GM12878 (cell line): ENCODE measurements around the gene OSTN. TPM values are rescaled to one million over a fixed set of nuclear protein-coding genes. Genes with fewer than 3 reads are reported as not detected.
A peak's percentile ranks its signal among the peaks of the same experiment; 100 is the strongest.

Experiments
- BCL11A ChIP-seq: IDR thresholded peaks from 2 replicates; pipeline ENCODE4 v1.6.1; 2011; ENCODE audit warnings: low read depth, low read length
- CBX5 ChIP-seq: sonication (generic); IDR thresholded peaks from 2 replicates; pipeline ENCODE4 v1.6.1; 2016; ENCODE audit warnings: low read depth, moderate library complexity, mild to moderate bottlenecking, inconsistent platforms
- EZH2 ChIP-seq: IDR thresholded peaks from 2 replicates; pipeline ENCODE4 v1.6.1; 2012; ENCODE audit warnings: low read depth, mild to moderate bottlenecking, control low read depth, inconsistent platforms, low read length, borderline replicate concordance; ENCODE audit not compliant: control insufficient read depth
- HDAC6 ChIP-seq: fragments of 200-600 bp; sonication (generic); IDR thresholded peaks from one replicate; pipeline ENCODE4 v1.8.0; 2017; ENCODE audit warnings: antibody characterized with exemption; ENCODE audit not compliant: unreplicated experiment
- IRF3 ChIP-seq: fragments of 450-650 bp; IDR thresholded peaks from 2 replicates; pipeline ENCODE4 v1.6.1; 2014; ENCODE audit warnings: mild to moderate bottlenecking
- MTA3 ChIP-seq: IDR thresholded peaks from 2 replicates; pipeline ENCODE4 v1.6.1; 2012; ENCODE audit warnings: low read length, inconsistent platforms, borderline replicate concordance
- NFIC ChIP-seq: IDR thresholded peaks from 2 replicates; pipeline ENCODE4 v1.6.1; 2012; ENCODE audit warnings: low read depth, mild to moderate bottlenecking, inconsistent platforms, low read length, moderate library complexity
- NR2F1 ChIP-seq: fragments of 450-650 bp; conservative IDR thresholded peaks from 2 replicates; pipeline ENCODE4 v1.6.1; 2017; ENCODE audit warnings: mild to moderate bottlenecking
- PAX5 ChIP-seq: IDR thresholded peaks from 2 replicates; pipeline ENCODE4 v1.6.1; 2011; ENCODE audit warnings: low read depth, low read length, borderline replicate concordance
- PAX8 ChIP-seq: fragments of 450-650 bp; IDR thresholded peaks from 2 replicates; pipeline ENCODE4 v1.6.1; 2017; ENCODE audit warnings: mild to moderate bottlenecking, moderate library complexity
- PKNOX1 ChIP-seq: fragments of 450-650 bp; IDR thresholded peaks from 2 replicates; pipeline ENCODE4 v1.6.1; 2016; ENCODE audit warnings: mild to moderate bottlenecking
- POU2F2 ChIP-seq: IDR thresholded peaks from 3 replicates; pipeline ENCODE4 v1.6.1; 2011; ENCODE audit warnings: low read depth, mild to moderate bottlenecking, low read length, borderline replicate concordance
- REST ChIP-seq: IDR thresholded peaks from 2 replicates; pipeline ENCODE4 v1.6.1; 2012; ENCODE audit warnings: mild to moderate bottlenecking, low read depth, low read length
- SMAD1 ChIP-seq: fragments of 450-650 bp; IDR thresholded peaks from 2 replicates; pipeline ENCODE4 v1.6.1; 2018; ENCODE audit warnings: mild to moderate bottlenecking, low read depth; ENCODE audit not compliant: partially characterized antibody
- SMC3 ChIP-seq: IDR thresholded peaks from 2 replicates; pipeline ENCODE4 v1.6.1; 2011; ENCODE audit warnings: low read length, improper control_type of control experiment, borderline replicate concordance
- STAT1 ChIP-seq: fragments of 450-650 bp; conservative IDR thresholded peaks from 2 replicates; pipeline ENCODE4 v1.6.1; 2014; ENCODE audit warnings: antibody characterized with exemption, mild to moderate bottlenecking
- TBL1XR1 ChIP-seq: IDR thresholded peaks from 2 replicates; pipeline ENCODE4 v1.6.1; 2012; ENCODE audit warnings: low read depth, low read length, improper control_type of control experiment
- TCF12 ChIP-seq: IDR thresholded peaks from 2 replicates; pipeline ENCODE4 v1.6.1; 2011; ENCODE audit warnings: low read depth, mild to moderate bottlenecking, low read length
- TCF7 ChIP-seq: IDR thresholded peaks from 2 replicates; pipeline ENCODE4 v1.6.1; 2014; ENCODE audit warnings: antibody characterized with exemption, borderline replicate concordance
- ZNF384 ChIP-seq: IDR thresholded peaks from 2 replicates; pipeline ENCODE4 v1.6.1; 2012; ENCODE audit warnings: low read depth, mild to moderate bottlenecking, low read length, improper control_type of control experiment, borderline replicate concordance
- polyA plus RNA-seq, 11 experiments: library from polyadenylated mRNA; depleted of rRNA in 4 of 11; unstranded in 6 of 11; stranded (reverse) in 5 of 11; fragments of >200 nt; fragmentation: Nextera tagmentation in 4 of 11; fragmentation: Illumina TruSeq in 1 of 11; extraction: Ambion mirVana in 4 of 11; extraction: Trizol in 1 of 11; gene quantifications; 1 replicate in 1 of 11; 2 replicates in 10 of 11; pipeline versions ENCODE4 v1.2.1 to v1.2.3, GENCODE V29; 2011 to 2016; ENCODE audit warnings: inconsistent platforms in 2 of 11, missing spikeins in 2 of 11, low read depth in 1 of 11
- total RNA-seq, 4 experiments: library from RNA; depleted of rRNA in 3 of 4; stranded (reverse); fragments of >200 nt in 3 of 4; fragmentation: Illumina TruSeq in 1 of 4; extraction: Trizol in 1 of 4; gene quantifications; 2 replicates each; pipeline versions ENCODE4 v1.2.1 to v1.2.3, GENCODE V29; 2013 to 2021
- TF ChIP-seq, protein P1 (sequence below): fragments of 450-650 bp; IDR thresholded peaks from 2 replicates; pipeline ENCODE4 v1.6.1; 2017; ENCODE audit warnings: mild to moderate bottlenecking, moderate library complexity

The OSTN gene
- total and polyA plus RNA-seq, 10 of the 15 experiments (the other 5 are each of a cell fraction or from before 2014, with no cell fraction given): 0.04 to 0.27 (median 0.06) TPM; not detected in 6

- TF ChIP-seq EZH2 (no peak), HDAC6 (no peak), PAX8 (no peak), TCF12 (peak; percentile 97), STAT1 (no peak), POU2F2 (peak; percentile 81; the same call in 1 of the 3 replicates), MTA3 (peak; percentile 97), REST (no peak), NR2F1 (peak; percentile 84), BCL11A (peak; percentile 96), SMAD1 (peak; percentile 63), IRF3 (no peak), PKNOX1 (peak; percentile 91), ZNF384 (no peak; the same call in 1 of the 2 replicates), TBL1XR1 (peak; percentile 86), PAX5 (peak; percentile 88), TCF7 (peak; percentile 64; the same call in 1 of the 2 replicates), CBX5 (peak; percentile 91; the same call in 1 of the 2 replicates), SMC3 (no peak), NFIC (peak; percentile 99)
- TF ChIP-seq, protein P1, sequence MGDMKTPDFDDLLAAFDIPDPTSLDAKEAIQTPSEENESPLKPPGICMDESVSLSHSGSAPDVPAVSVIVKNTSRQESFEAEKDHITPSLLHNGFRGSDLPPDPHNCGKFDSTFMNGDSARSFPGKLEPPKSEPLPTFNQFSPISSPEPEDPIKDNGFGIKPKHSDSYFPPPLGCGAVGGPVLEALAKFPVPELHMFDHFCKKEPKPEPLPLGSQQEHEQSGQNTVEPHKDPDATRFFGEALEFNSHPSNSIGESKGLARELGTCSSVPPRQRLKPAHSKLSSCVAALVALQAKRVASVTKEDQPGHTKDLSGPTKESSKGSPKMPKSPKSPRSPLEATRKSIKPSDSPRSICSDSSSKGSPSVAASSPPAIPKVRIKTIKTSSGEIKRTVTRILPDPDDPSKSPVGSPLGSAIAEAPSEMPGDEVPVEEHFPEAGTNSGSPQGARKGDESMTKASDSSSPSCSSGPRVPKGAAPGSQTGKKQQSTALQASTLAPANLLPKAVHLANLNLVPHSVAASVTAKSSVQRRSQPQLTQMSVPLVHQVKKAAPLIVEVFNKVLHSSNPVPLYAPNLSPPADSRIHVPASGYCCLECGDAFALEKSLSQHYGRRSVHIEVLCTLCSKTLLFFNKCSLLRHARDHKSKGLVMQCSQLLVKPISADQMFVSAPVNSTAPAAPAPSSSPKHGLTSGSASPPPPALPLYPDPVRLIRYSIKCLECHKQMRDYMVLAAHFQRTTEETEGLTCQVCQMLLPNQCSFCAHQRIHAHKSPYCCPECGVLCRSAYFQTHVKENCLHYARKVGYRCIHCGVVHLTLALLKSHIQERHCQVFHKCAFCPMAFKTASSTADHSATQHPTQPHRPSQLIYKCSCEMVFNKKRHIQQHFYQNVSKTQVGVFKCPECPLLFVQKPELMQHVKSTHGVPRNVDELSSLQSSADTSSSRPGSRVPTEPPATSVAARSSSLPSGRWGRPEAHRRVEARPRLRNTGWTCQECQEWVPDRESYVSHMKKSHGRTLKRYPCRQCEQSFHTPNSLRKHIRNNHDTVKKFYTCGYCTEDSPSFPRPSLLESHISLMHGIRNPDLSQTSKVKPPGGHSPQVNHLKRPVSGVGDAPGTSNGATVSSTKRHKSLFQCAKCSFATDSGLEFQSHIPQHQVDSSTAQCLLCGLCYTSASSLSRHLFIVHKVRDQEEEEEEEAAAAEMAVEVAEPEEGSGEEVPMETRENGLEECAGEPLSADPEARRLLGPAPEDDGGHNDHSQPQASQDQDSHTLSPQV: no peak
These were observed 97.0 kb downstream of the OSTN start (continued) for GRCh38 chr3:191296041-191296541.
